ENCODE results near the gene PPP5C. TPM values are rescaled to one million over a fixed set of nuclear protein-coding genes. Genes with fewer than 3 reads are reported as not detected.
"Not testable (repeated sequence)": the region's sequence is repeated elsewhere in the genome, so short reads cannot be mapped to it uniquely, and the experiment has no call there.

Gene PPP5C
- total RNA-seq, 1 experiment from 2014 or later: 143 TPM

GRCh38 chr19:46393456-46394401 is 46.8 kb downstream of the PPP5C start:
- no peak for DNase-seq (ENCODE audit: low read depth)
- in situ Hi-C loops (cut with HindIII; ENCODE audit: low pct_unique_long_range_greater_than_20kb, low sequenced_read_pairs): no loop called here

- in situ Hi-C loops (cut with HindIII; ENCODE audit: low pct_unique_long_range_greater_than_20kb, low sequenced_read_pairs): no loop called here
- DNase-seq (ENCODE audit: low read depth): no peak
Observed at GRCh38 chr19:46394402-46394797, 47.5 kb downstream of the PPP5C start.

GRCh38 chr19:46397801-46398479 is 51.1 kb downstream of the PPP5C start:
- in situ Hi-C loops (cut with HindIII; ENCODE audit: low pct_unique_long_range_greater_than_20kb, low sequenced_read_pairs); DNase-seq (ENCODE audit: low read depth): not testable (repeated sequence)

- DNase-seq (ENCODE audit: low read depth): no peak
- in situ Hi-C loops (cut with HindIII; ENCODE audit: low pct_unique_long_range_greater_than_20kb, low sequenced_read_pairs): no loop called here
Observed at GRCh38 chr19:46402725-46403124, 55.8 kb downstream of the PPP5C start.

- DNase-seq (ENCODE audit: low read depth): peak; percentile 82
- in situ Hi-C loops (cut with HindIII; ENCODE audit: low pct_unique_long_range_greater_than_20kb, low sequenced_read_pairs): no loop called here
Observed at GRCh38 chr19:46404055-46404752, 57.3 kb downstream of the PPP5C start.

- peak; percentile 73 for DNase-seq (ENCODE audit: low read depth)
- in situ Hi-C loops (cut with HindIII; ENCODE audit: low pct_unique_long_range_greater_than_20kb, low sequenced_read_pairs): no loop called here
Observed at GRCh38 chr19:46404753-46405468, 58.0 kb downstream of the PPP5C start.

- no peak for DNase-seq (ENCODE audit: low read depth)
- in situ Hi-C loops (cut with HindIII; ENCODE audit: low pct_unique_long_range_greater_than_20kb, low sequenced_read_pairs): no loop called here
Observed at GRCh38 chr19:46406976-46407375, 60.1 kb downstream of the PPP5C start.

GRCh38 chr19:46407856-46408663 is 61.2 kb downstream of the PPP5C start:
- DNase-seq (ENCODE audit: low read depth): no peak
- in situ Hi-C loops (cut with HindIII; ENCODE audit: low pct_unique_long_range_greater_than_20kb, low sequenced_read_pairs): no loop called here

GRCh38 chr19:46408664-46409039 is 61.8 kb downstream of the PPP5C start:
- no peak for DNase-seq (ENCODE audit: low read depth)
- in situ Hi-C loops (cut with HindIII; ENCODE audit: low pct_unique_long_range_greater_than_20kb, low sequenced_read_pairs): no loop called here

GRCh38 chr19:46409191-46409590 is 62.3 kb downstream of the PPP5C start:
- in situ Hi-C loops (cut with HindIII; ENCODE audit: low pct_unique_long_range_greater_than_20kb, low sequenced_read_pairs): no loop called here
- DNase-seq (ENCODE audit: low read depth): no peak

GRCh38 chr19:46410205-46411087 is 63.6 kb downstream of the PPP5C start:
- in situ Hi-C loops (cut with HindIII; ENCODE audit: low pct_unique_long_range_greater_than_20kb, low sequenced_read_pairs): no loop called here
- DNase-seq (ENCODE audit: low read depth): no peak

- in situ Hi-C loops (cut with HindIII; ENCODE audit: low pct_unique_long_range_greater_than_20kb, low sequenced_read_pairs): no loop called here
Observed at GRCh38 chr19:46411088-46411924, 64.4 kb downstream of the PPP5C start.

GRCh38 chr19:46411925-46412649 is 65.2 kb downstream of the PPP5C start:
- DNase-seq (ENCODE audit: low read depth): no peak
- in situ Hi-C loops (cut with HindIII; ENCODE audit: low pct_unique_long_range_greater_than_20kb, low sequenced_read_pairs): no loop called here

More at GRCh38 chr19:46411088-46411924, 64.4 kb downstream of the PPP5C start:
- DNase-seq (ENCODE audit: low read depth): no peak

GRCh38 chr19:46412650-46413261 is 65.9 kb downstream of the PPP5C start:
- in situ Hi-C loops (cut with HindIII; ENCODE audit: low pct_unique_long_range_greater_than_20kb, low sequenced_read_pairs): no loop called here
- DNase-seq (ENCODE audit: low read depth): no peak
